ENCODE measurements around the gene DNER. TPM values are rescaled to one million over a fixed set of nuclear protein-coding genes. Genes with fewer than 3 reads are reported as not detected.
"Not testable (repeated sequence)": the region's sequence is repeated elsewhere in the genome, so short reads cannot be mapped to it uniquely, and the experiment has no call there.

Gene DNER
- total and polyA plus RNA-seq, 2 donors from 2014 or later: 16.5 to 21.9 TPM

- no peak for TF ChIP-seq CTCF (IDR thresholded peaks at IDR 0.05; ENCODE audit: borderline replicate concordance, extremely low read depth, insufficient read depth)
- FAIRE-seq: no peak
- no peaks in the 10 kb centered on the region for H3K4me1 ChIP-seq (ENCODE audit: control insufficient read depth in 2 of 3, insufficient read depth in 2 of 3, low read depth in 1 of 3, low read length in 3 of 3)
- no peaks in the 10 kb centered on the region for H3K27me3 ChIP-seq (ENCODE audit: control insufficient read depth, insufficient read depth, low read length)
- H3K9me3 ChIP-seq (ENCODE audit: control insufficient read depth in 2 of 3, insufficient read depth in 1 of 3, low read length in 3 of 3): peaks cover 0 to 5% (median 0%) of the 10 kb centered on the region in 3 donors
- H3K36me3 ChIP-seq (ENCODE audit: control insufficient read depth in 2 of 3, insufficient read depth in 3 of 3, low read length in 3 of 3): no peaks in the 10 kb centered on the region
- H3K9ac ChIP-seq (ENCODE audit: low read length in 3 of 3): no peak overlapping the region
- no peak overlapping the region for H3K27ac ChIP-seq (ENCODE audit: low read depth in 2 of 2, low read length in 2 of 2)
- peak in 4 of 5 donors; percentile 74 to 92 (median 84) for DNase-seq
- intact Hi-C loops (cut with DNase I): no loop called here
- no peak overlapping the region for H3K4me3 ChIP-seq (ENCODE audit: low read length in 3 of 3)
Measured at GRCh38 chr2:229695961-229696360, 18.4 kb downstream of the DNER start.

GRCh38 chr2:229693845-229694244, 20.5 kb downstream of the DNER start:
- H3K36me3 ChIP-seq (ENCODE audit: control insufficient read depth in 2 of 3, insufficient read depth in 3 of 3, low read length in 3 of 3); H3K9ac ChIP-seq (ENCODE audit: low read length in 3 of 3); H3K27ac ChIP-seq (ENCODE audit: low read depth in 2 of 2, low read length in 2 of 2); H3K9me3 ChIP-seq (ENCODE audit: control insufficient read depth in 2 of 3, insufficient read depth in 1 of 3, low read length in 3 of 3); DNase-seq; intact Hi-C loops (cut with DNase I); H3K4me1 ChIP-seq (ENCODE audit: control insufficient read depth in 2 of 3, insufficient read depth in 2 of 3, low read depth in 1 of 3, low read length in 3 of 3); H3K4me3 ChIP-seq (ENCODE audit: low read length in 3 of 3); FAIRE-seq; H3K27me3 ChIP-seq (ENCODE audit: control insufficient read depth, insufficient read depth, low read length): not testable (repeated sequence)

GRCh38 chr2:229691631-229692030, 22.7 kb downstream of the DNER start:
- H3K4me3 ChIP-seq (ENCODE audit: low read length in 3 of 3): no peak overlapping the region
- H3K36me3 ChIP-seq (ENCODE audit: control insufficient read depth in 2 of 3, insufficient read depth in 3 of 3, low read length in 3 of 3): no peaks in the 10 kb centered on the region
- H3K4me1 ChIP-seq (ENCODE audit: control insufficient read depth in 2 of 3, insufficient read depth in 2 of 3, low read depth in 1 of 3, low read length in 3 of 3): no peaks in the 10 kb centered on the region
- peaks cover 0 to 5% (median 0%) of the 10 kb centered on the region in 3 donors for H3K9me3 ChIP-seq (ENCODE audit: control insufficient read depth in 2 of 3, insufficient read depth in 1 of 3, low read length in 3 of 3)
- no peak for DNase-seq
- H3K27ac ChIP-seq (ENCODE audit: low read depth in 2 of 2, low read length in 2 of 2): no peak overlapping the region
- no peak for TF ChIP-seq CTCF (IDR thresholded peaks at IDR 0.05; ENCODE audit: borderline replicate concordance, extremely low read depth, insufficient read depth)
- no peak for FAIRE-seq
- no peaks in the 10 kb centered on the region for H3K27me3 ChIP-seq (ENCODE audit: control insufficient read depth, insufficient read depth, low read length)
- no peak overlapping the region for H3K9ac ChIP-seq (ENCODE audit: low read length in 3 of 3)
- intact Hi-C loops (cut with DNase I): no loop called here

GRCh38 chr2:229689307-229689839, 25.0 kb downstream of the DNER start:
- TF ChIP-seq CTCF (IDR thresholded peaks at IDR 0.05; ENCODE audit: borderline replicate concordance, extremely low read depth, insufficient read depth): no peak
- H3K9ac ChIP-seq (ENCODE audit: low read length in 3 of 3): no peak overlapping the region
- no peaks in the 10 kb centered on the region for H3K36me3 ChIP-seq (ENCODE audit: control insufficient read depth in 2 of 3, insufficient read depth in 3 of 3, low read length in 3 of 3)
- no peaks in the 10 kb centered on the region for H3K4me1 ChIP-seq (ENCODE audit: control insufficient read depth in 2 of 3, insufficient read depth in 2 of 3, low read depth in 1 of 3, low read length in 3 of 3)
- intact Hi-C loops (cut with DNase I): no loop called here
- H3K27ac ChIP-seq (ENCODE audit: low read depth in 2 of 2, low read length in 2 of 2): no peak overlapping the region
- H3K4me3 ChIP-seq (ENCODE audit: low read length in 3 of 3): no peak overlapping the region
- peaks cover 0 to 5% (median 0%) of the 10 kb centered on the region in 3 donors for H3K9me3 ChIP-seq (ENCODE audit: control insufficient read depth in 2 of 3, insufficient read depth in 1 of 3, low read length in 3 of 3)
- DNase-seq (no peak), FAIRE-seq (no peak)
- H3K27me3 ChIP-seq (ENCODE audit: control insufficient read depth, insufficient read depth, low read length): no peaks in the 10 kb centered on the region

Measured in kidney (tissue), 14 donors.